NCI-H82 (cell line): ENCODE measurements around the gene ZC3HAV1.
"Not testable (repeated sequence)": the region's sequence is repeated elsewhere in the genome, so short reads cannot be mapped to it uniquely, and the experiment has no call there.

Source experiments
- DNase-seq: peaks from one replicate; lab custom pipeline; 2025; lab: John Stamatoyannopoulos, UW

The ZC3HAV1 gene

DNA sequence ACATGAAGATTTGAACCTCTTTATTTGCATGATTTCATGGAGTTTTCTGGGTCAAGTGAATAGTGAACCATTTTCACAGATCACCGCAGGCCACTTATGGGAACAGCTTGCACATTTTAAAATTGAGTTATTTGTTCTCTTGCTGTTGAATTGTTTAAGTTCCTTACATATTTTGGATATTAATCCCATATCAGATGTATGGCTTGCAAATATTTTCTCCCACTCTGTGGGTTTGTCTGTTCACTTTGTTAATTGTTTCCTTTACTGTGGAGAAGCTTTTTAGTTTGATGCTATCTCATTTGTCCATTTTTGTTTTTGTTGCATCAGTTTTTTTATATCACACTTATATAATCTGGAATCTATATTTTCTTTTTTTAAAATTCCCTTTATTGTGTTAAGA, 59.6 kb downstream of the ZC3HAV1 start:
- no peak for DNase-seq

- no peak for DNase-seq
These were observed 60.4 kb downstream of the ZC3HAV1 start for GRCh38 chr7:139049111-139049510.

DNA sequence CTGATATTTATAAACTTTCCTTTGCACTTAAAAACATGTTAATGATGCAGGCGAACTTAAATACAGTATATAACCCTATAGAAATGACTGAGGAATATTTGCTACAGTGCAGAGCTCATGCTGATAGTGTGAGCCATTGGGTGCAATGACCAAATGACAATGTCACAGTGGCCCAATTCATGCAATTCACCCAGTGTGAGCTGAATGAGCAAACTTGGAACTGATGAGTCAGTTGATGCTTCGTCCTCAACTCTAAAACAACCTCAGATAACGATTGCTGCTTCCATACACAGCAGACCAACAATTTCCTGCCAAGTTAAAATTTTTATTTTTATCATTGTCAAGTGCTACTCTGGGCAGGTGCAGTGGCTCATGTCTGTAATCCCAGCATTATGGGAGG, 61.5 kb downstream of the ZC3HAV1 start:
- DNase-seq = no peak

GRCh38 chr7:139046143-139046542, 63.4 kb downstream of the ZC3HAV1 start:
- no peak for DNase-seq

GRCh38 chr7:139044813-139045794, 64.4 kb downstream of the ZC3HAV1 start:
- no peak for DNase-seq

GRCh38 chr7:139043823-139044812, 65.4 kb downstream of the ZC3HAV1 start:
- peak; percentile 70 for DNase-seq

DNA sequence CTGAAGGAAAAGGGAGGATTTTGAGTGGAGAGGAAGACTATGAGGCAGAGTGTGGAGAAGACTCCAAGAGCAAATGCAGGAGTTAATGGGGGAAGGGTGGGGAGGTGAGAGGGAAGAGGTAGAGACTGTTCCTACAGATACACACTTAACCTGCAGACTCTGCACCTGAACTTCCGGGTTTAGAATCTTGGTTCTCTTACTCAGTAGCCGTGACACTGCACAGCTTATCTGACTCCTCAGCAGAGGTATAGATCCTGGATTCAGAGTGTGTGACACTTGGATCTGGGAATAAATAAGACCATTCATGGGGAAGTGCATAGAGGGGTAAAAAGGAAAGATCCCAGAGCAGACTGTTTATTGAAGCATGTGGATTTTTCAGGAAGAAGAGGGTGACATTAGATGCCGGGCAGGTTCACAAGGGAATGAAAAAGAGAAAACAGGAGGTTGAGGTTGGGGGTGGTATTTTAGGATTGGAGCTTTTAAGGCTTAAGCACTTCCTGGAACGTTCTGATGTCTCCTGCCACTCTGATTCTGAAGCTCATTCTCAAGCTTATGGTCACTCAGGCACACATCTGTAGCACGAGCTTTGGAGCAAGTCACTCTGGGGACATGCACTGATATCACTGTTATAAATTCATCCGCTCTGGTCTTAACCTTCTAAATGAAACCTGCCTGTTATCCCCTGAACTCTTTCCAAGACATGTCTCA, 68.0 kb downstream of the ZC3HAV1 start:
- no peak for DNase-seq

GRCh38 chr7:139038691-139039090, 70.8 kb downstream of the ZC3HAV1 start:
- no peak for DNase-seq

GRCh38 chr7:139036901-139037300, 72.6 kb downstream of the ZC3HAV1 start:
- DNase-seq = peak; percentile 6

DNA sequence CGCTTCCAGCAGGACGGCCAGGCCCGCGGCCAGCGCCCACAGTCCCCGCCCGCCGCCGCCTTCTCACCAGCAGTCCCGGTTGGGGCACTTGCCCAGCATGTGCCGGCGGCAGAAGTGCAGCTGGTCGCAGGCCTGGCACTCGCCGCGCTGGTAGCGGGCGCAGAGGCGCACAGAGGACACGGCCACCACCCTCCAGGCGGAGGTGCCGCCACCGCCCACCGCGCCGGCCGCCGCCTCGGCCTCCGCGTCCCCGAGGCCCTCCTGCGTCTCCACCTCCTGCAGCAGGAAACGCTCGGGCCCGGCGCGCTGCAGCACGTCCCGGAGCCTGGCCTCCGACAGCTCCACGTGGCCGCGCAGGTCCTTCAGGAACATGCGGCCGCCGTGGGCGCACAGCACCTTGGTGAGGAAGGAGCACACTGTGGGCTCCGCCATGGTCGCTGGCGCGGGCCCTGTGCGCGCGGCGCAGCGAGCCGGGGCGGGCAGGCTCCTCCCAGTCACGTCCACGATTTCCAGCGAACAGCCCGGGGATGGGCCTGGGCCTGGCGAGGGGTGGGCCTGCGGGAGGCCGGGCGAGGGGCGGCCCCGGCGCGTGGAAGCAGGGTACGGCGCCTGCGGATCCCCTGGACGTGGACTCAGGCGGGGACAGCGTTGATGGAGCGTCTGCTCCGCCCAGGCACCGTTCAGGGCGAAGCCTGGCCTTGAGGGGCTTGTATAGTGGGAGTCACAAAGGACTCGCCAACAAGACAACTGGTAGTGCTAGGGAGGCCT, 73.8 kb downstream of the ZC3HAV1 start, which contains the start of gene ZC3HAV1L:
ZC3HAV1L (minus strand) TSS at position 457 of the 768 bp plus-strand sequence; CDS start at position 432, 25 bp downstream.
- peak; percentile 77 for DNase-seq

- peak; percentile 67 for DNase-seq
These were observed 74.5 kb downstream of the ZC3HAV1 start for GRCh38 chr7:139034855-139035585.

DNA sequence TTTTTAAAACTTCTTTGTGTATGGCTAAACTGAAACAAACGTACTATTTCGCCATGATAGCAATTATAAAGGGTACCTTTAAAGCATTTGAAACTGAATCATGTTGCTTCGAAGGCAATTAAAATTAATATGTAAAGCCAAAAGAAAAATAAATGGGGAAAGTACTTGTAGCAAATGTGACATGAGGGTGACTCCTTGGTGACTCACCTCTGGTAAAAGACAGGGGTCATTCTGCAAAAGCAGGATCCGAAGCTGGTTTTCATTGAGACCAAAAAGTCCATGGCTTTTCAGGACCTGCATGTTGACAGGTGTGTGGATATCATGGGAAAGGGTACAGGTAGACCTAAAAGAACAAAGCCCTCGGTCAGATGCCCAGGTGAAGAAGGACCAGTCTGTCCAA, 75.2 kb downstream of the ZC3HAV1 start:
- no peak for DNase-seq

DNA sequence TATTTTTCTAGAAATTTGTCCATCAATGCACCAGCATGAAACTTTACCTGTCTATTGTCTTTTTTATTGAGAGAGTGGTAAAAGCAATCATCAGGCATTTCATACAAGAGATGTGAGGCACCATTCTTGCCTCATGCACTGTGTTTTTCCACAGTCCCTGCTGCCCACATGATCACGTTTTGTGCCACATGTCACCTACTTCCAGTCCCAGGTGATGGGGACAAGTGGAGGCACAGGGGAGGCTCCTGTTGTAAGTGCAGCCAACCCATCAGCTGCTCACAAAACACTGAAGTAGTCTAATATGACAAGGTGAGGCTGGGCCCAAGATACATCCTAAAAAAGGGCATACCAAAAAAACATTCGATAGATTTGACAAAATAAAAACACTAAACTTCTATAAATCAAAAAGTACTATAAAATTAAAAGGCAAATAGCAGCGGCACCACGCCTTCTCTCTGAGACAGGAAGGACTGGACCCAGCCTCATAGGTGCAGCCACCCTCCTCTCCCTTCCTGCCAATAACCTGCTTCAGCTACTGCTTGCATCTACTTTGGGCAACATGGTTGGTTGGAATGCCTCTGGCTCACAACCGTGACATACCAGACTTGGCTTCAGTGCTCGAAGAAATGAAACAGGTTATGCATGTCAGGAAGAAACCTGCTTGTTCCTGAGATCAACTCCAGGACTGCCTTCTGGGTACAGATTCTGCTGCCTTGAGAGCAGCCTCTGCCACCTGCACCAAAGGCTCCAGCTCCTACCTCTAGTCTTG, 76.0 kb downstream of the ZC3HAV1 start:
- DNase-seq = no peak

DNA sequence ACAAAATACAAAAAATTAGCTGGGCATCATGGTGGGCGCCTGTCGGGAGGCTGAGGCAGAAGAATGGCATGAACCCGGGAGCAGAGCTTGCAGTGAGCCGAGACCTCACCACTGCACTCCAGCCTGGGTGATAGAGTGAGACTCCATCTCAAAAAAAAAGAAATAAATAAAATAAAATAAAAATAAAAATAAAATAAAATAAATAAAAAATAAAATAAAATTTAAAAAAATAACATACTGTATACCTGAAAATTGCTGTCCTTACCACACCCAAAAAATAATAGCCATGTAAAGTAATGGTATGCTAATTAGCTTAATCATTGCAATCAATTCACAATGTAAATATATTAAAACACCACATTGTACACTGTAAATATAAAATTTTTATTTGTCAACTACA, 77.0 kb downstream of the ZC3HAV1 start:
- no peak for DNase-seq

DNA sequence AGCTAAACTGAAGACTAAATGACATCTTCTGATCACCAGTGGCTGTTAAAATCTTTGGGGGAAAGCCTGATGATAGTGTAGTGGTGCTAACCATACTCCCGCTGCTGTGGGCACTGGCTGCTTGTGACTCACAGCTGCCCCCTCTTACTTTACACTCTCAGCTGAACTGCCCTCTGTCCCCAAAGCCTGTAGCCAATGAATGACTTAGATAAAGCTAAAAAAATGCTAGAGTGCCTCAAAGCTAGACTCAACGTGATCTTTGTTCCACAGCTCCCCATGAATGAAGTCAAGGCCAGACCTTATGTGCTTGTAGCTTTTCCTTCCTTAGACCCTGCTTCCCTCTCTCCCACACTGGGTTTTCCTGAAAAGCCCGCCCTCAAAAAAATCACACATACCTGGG, 80.2 kb downstream of the ZC3HAV1 start:
- no peak for DNase-seq

DNA sequence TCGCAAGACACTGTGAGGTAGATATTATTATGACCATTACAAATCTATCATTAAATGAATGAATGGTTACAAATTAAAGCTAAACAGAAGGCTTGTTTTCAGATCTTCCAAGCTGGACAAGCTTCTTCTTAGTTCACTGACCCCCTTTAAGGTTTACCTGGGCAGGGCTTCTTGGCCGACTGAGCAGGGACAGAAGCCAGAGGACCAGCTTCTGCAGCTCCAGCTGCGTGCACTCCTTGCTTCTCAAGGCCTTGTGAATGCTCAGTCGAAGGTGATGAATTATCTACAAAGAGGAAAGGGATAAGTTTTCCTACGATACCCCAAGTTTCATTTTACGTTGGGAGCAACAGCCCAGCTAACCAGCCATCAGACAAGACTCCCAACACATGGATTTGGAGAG, 83.0 kb downstream of the ZC3HAV1 start:
- no peak for DNase-seq

DNA sequence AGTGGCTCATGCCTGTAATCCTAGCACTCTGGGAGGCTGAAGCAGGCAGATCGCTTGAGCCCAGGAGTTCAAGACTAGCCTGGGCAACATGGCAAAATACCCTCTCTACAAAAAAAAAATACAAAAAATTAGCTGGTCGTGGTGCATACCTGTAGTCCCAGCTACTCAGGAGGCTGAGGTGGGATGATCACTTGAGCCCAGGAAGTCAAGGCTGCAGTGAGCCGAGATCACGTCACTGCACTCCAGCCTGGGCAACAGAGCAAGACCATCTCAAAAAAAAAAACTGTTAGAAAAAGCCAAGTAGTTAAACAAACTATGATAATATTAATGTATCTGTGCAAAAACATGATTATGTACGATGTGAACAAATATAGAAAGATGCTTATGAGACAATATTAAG, 83.7 kb downstream of the ZC3HAV1 start:
- not testable (repeated sequence) for DNase-seq

DNA sequence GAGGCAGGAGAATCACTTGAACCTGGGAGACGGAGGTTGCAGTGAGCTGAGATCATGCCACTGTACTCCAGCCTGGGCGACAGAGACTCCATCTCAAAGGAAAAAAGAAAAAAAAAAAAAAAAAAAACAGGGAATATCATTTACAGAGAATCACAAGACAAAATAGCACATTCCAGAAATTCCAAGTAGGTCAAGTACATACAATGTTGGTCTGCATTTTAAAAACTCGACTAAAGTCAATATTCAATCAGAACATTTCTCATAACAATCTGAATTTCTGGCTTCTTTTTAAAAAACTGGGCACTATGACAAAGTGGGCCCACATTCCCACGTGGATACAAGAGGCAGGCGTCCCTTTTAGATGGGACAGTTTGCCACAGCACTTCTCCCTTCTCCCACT, 86.4 kb downstream of the ZC3HAV1 start:
- DNase-seq = no peak

DNA sequence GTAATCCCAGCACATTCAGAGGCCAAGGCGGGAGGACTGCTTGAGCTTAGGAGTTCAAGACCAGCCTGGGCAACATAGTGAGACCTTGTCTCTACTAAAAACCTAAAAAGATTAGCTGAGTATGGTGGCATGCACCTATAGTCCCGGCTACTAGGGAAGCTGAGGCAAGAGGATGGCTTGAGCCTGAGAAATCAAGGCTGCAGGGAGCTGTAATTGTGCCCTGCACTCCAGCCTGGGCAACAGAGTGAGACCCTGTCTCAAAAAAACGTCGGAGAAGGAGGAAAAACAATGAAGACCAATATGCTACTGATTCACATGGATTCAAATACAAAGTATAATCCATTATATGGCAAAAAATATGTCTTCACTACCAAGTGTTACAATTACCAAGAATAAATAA, 87.2 kb downstream of the ZC3HAV1 start:
- no peak for DNase-seq

- DNase-seq = no peak
These were observed 90.6 kb downstream of the ZC3HAV1 start for GRCh38 chr7:139018910-139019309.
